Gastrocnemius medialis (tissue), 4 donors: ENCODE data around the gene RPL3. TPM values are rescaled to one million over a fixed set of nuclear protein-coding genes. Genes with fewer than 3 reads are reported as not detected.
A peak's percentile ranks its signal among the peaks of the same experiment; 100 is the strongest.

ENCODE experiments used
- ATAC-seq, 2 donors: fragments of 150-250 bp; one replicate each; pipeline ENCODE4 v1.9.1; 2016
- DNase-seq, 2 donors: peaks; one replicate each; pipeline ENCODE4 v3.0.0-alpha.2; 2019
- H3K27ac ChIP-seq, 4 donors: fragments of 200-600 bp; sonication (generic); 1 replicate in 1 of 4; 2 replicates in 3 of 4; pipeline ENCODE4 v1.5.1; 2016 to 2018; ENCODE audit warnings: mild to moderate bottlenecking in 2 of 4, moderate library complexity in 1 of 4
- H3K27me3 ChIP-seq, 3 donors: fragments of 200-600 bp; sonication (generic) in 2 of 3; 1 replicate in 1 of 3; 2 replicates in 2 of 3; pipeline versions ENCODE4 v1.5.1 to v1.6.0; 2016 to 2019; ENCODE audit warnings: mild to moderate bottlenecking in 1 of 3, moderate library complexity in 1 of 3
- H3K36me3 ChIP-seq, 2 donors: fragments of 200-600 bp; sonication (generic) in 1 of 2; one replicate each; pipeline ENCODE4 v1.5.1; 2017 to 2018
- H3K4me1 ChIP-seq, 2 donors: fragments of 200-600 bp; sonication (generic) in 1 of 2; one replicate each; pipeline ENCODE4 v1.5.1; 2016 to 2017; ENCODE audit warnings: mild to moderate bottlenecking in 2 of 2
- H3K4me3 ChIP-seq, 4 donors: fragments of 200-600 bp; sonication (generic) in 3 of 4; 1 replicate in 1 of 4; 2 replicates in 3 of 4; pipeline ENCODE4 v1.5.1; 2016 to 2019; ENCODE audit warnings: mild to moderate bottlenecking in 2 of 4
- H3K9me3 ChIP-seq, 3 donors: fragments of 200-600 bp; sonication (generic) in 2 of 3; 1 replicate in 1 of 3; 2 replicates in 2 of 3; pipeline ENCODE4 v1.5.1; 2016 to 2019
- CTCF ChIP-seq, 5 experiments: fragments of 450-650 bp in 3 of 5; fragments of 200-600 bp in 2 of 5; sonication (generic) in 2 of 5; IDR thresholded peaks in 4 of 5; conservative IDR thresholded peaks in 1 of 5; 1 replicate in 4 of 5; 2 replicates in 1 of 5; pipeline ENCODE4 v1.5.1; 2016 to 2019; ENCODE audit warnings: antibody characterized with exemption in 5 of 5, mild to moderate bottlenecking in 3 of 5, moderate library complexity in 3 of 5
- POLR2A ChIP-seq, 2 donors: fragments of 450-650 bp; IDR thresholded peaks; one replicate each; pipeline ENCODE4 v1.6.1; 2017; ENCODE audit warnings: antibody characterized with exemption in 2 of 2, mild to moderate bottlenecking in 2 of 2, moderate library complexity in 2 of 2
- in situ Hi-C, 4 donors: fragments of 200-750 bp; cut with MboI; loops; one replicate each; pipeline versions ENCODE4 v1.15.0 to v1.8.0; 2017; ENCODE audit warnings: low sequenced_read_pairs in 4 of 4
- intact Hi-C: fragments of 100-400 bp; cut with DNase I; formaldehyde crosslinking; loops from one replicate; pipeline ENCODE4 v1.15.1; 2023; ENCODE audit warnings: low total_unique reads
- total RNA-seq, 4 donors: library from RNA; depleted of rRNA; stranded (reverse); fragments of >200 nt; gene quantifications; one replicate each; pipeline versions ENCODE4 v1.1.0 to v1.2.3, GENCODE V29; 2016

Gene RPL3
- total RNA-seq, 4 donors from 2014 or later: 261 to 680 (median 391) TPM

- intact Hi-C loops (no loop called here), in situ Hi-C loops (no loop called here)
- Histone ChIP-seq H3K9me3 (no peaks in the 10 kb centered on the region), H3K27me3 (no peaks in the 10 kb centered on the region), H3K4me1 (peaks cover 33 to 50% of the 10 kb centered on the region in 2 donors), H3K27ac (peak overlapping the region in 2 of 4 donors; percentile 55 to 62), H3K4me3 (no peak overlapping the region), H3K36me3 (no peaks in the 10 kb centered on the region)
- TF ChIP-seq POLR2A (IDR thresholded peaks at IDR 0.05) (no peak), CTCF (IDR thresholded peaks at IDR 0.05 in 4 of 5, conservative IDR thresholded peaks at IDR 0.05 in 1 of 5) (no peak)
- DNase-seq (no peak), ATAC-seq (no peak)
Observed at GRCh38 chr22:39296535-39296934, 22.9 kb downstream of the RPL3 start.

GRCh38 chr22:39294571-39295468, 24.6 kb downstream of the RPL3 start:
- peaks cover 42 to 51% of the 10 kb centered on the region in 2 donors for H3K4me1 ChIP-seq
- H3K36me3 ChIP-seq: no peaks in the 10 kb centered on the region
- H3K9me3 ChIP-seq: no peaks in the 10 kb centered on the region
- H3K4me3 ChIP-seq: no peak overlapping the region
- no peaks in the 10 kb centered on the region for H3K27me3 ChIP-seq
- ATAC-seq (no peak), DNase-seq (no peak)
- TF ChIP-seq POLR2A (IDR thresholded peaks at IDR 0.05): no peak
- intact Hi-C loops: no loop called here
- H3K27ac ChIP-seq: no peak overlapping the region
- in situ Hi-C loops: no loop called here

GRCh38 chr22:39293766-39294368, 25.6 kb downstream of the RPL3 start:
- Histone ChIP-seq H3K4me1 (peaks cover 43 to 49% of the 10 kb centered on the region in 2 donors), H3K9me3 (no peaks in the 10 kb centered on the region), H3K36me3 (no peaks in the 10 kb centered on the region), H3K4me3 (no peak overlapping the region), H3K27me3 (no peaks in the 10 kb centered on the region), H3K27ac (no peak overlapping the region)
- TF ChIP-seq CTCF (IDR thresholded peaks at IDR 0.05 in 4 of 5, conservative IDR thresholded peaks at IDR 0.05 in 1 of 5) (no peak), POLR2A (IDR thresholded peaks at IDR 0.05) (no peak)
- in situ Hi-C loops: no loop called here
- ATAC-seq (no peak), DNase-seq (no peak)
- intact Hi-C loops: no loop called here

- H3K27ac ChIP-seq: peak overlapping the region; percentile 77 to 83 (median 80)
- H3K4me3 ChIP-seq: no peak overlapping the region
- DNase-seq (peak; percentile 71 to 78), ATAC-seq (peak; percentile 60 to 65)
- no peaks in the 10 kb centered on the region for H3K36me3 ChIP-seq
- intact Hi-C loops: no loop called here
- in situ Hi-C loops: no loop called here
- H3K4me1 ChIP-seq: peaks cover 37 to 38% of the 10 kb centered on the region in 2 donors
- H3K27me3 ChIP-seq: no peaks in the 10 kb centered on the region
- H3K9me3 ChIP-seq: no peaks in the 10 kb centered on the region
- TF ChIP-seq POLR2A (IDR thresholded peaks at IDR 0.05): peak; percentile 34 to 56
- TF ChIP-seq CTCF (IDR thresholded peaks at IDR 0.05 in 4 of 5, conservative IDR thresholded peaks at IDR 0.05 in 1 of 5): no peak
Observed at GRCh38 chr22:39292561-39293074, 26.8 kb downstream of the RPL3 start.

- in situ Hi-C loops (no loop called here), intact Hi-C loops (no loop called here)
- Histone ChIP-seq H3K27me3 (no peaks in the 10 kb centered on the region), H3K4me1 (peaks cover 31 to 33% of the 10 kb centered on the region in 2 donors), H3K9me3 (no peaks in the 10 kb centered on the region), H3K4me3 (no peak overlapping the region), H3K36me3 (no peaks in the 10 kb centered on the region), H3K27ac (peak overlapping the region; percentile 77 to 83 (median 80))
- no peak for DNase-seq
- no peak for ATAC-seq
- TF ChIP-seq CTCF (IDR thresholded peaks at IDR 0.05 in 4 of 5, conservative IDR thresholded peaks at IDR 0.05 in 1 of 5): no peak
- TF ChIP-seq POLR2A (IDR thresholded peaks at IDR 0.05): no peak
Observed at GRCh38 chr22:39292031-39292462, 27.4 kb downstream of the RPL3 start.
